HEK293T (cell line): ENCODE measurements around the gene PDE10A.

Experiments
- ARNT ChIP-seq: fragments of 450-650 bp; IDR thresholded peaks from 2 replicates; pipeline ENCODE4 v1.6.1; 2017; ENCODE audit warnings: mild to moderate bottlenecking
- BHLHE40 ChIP-seq: fragments of 450-650 bp; IDR thresholded peaks from 2 replicates; pipeline ENCODE4 v1.6.1; 2016; ENCODE audit warnings: mild to moderate bottlenecking, moderate library complexity, borderline replicate concordance
- ELF4 ChIP-seq: fragments of 450-650 bp; IDR thresholded peaks from 2 replicates; pipeline ENCODE4 v1.6.1; 2017; ENCODE audit warnings: antibody characterized with exemption
- FOXK2 ChIP-seq: fragments of 450-650 bp; IDR thresholded peaks from 2 replicates; pipeline ENCODE4 v1.6.1; 2016; ENCODE audit warnings: mild to moderate bottlenecking
- HDGF ChIP-seq: fragments of 450-650 bp; IDR thresholded peaks from 2 replicates; pipeline ENCODE4 v1.6.1; 2017; ENCODE audit warnings: antibody characterized with exemption, borderline replicate concordance
- L3MBTL2 ChIP-seq: fragments of 450-650 bp; conservative IDR thresholded peaks from 2 replicates; pipeline ENCODE4 v1.6.1; 2016; ENCODE audit warnings: mild to moderate bottlenecking
- LEF1 ChIP-seq: fragments of 450-650 bp; IDR thresholded peaks from 2 replicates; pipeline ENCODE4 v1.6.1; 2017; ENCODE audit warnings: mild to moderate bottlenecking, borderline replicate concordance
- SP1 ChIP-seq: fragments of 450-650 bp; IDR thresholded peaks from 2 replicates; pipeline ENCODE4 v1.6.1; 2017
- TARDBP ChIP-seq: fragments of 450-650 bp; IDR thresholded peaks from 2 replicates; pipeline ENCODE4 v1.6.1; 2016
- TF ChIP-seq, protein P1 (sequence below): fragments of 450-650 bp; IDR thresholded peaks from 2 replicates; pipeline ENCODE4 v1.6.1; 2016

DNA sequence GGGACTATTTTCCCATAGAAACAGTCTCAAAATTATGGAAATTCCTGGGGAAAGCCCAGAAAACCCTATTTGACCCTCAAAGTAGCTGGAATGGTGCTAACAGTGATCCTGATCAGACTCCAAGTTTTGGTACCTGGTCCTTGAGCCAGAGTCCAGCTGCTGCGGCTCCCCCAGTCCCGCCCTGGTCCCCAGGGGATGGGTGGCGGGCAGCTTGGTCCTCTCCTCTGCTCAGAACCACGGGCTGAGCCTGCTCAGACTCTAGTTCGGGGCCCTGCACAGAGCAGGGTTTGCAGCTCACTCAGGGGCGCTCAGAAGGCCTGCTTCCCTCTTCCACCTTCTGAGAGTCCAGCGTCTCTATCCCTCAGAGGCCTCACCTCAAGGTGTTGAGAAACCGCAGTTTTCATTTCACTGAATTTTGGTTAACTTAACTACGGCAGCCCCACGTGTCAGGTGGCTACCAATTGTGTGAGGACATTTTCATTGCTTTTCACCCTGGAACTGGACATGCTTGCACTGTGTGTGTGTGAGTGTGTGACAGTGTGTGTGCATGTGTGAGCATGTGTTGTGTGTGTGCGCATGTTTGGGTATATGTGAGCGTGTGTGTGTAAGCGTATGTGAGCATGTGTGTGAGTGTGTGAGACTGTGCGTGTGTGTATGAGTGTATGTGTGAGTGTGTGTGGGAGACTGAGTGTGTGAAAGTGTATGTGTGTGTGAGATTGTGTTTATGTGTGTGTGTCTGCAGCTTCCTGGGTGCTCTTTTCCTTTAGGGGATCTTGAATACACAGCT is 44.2 kb upstream of the PDE10A start:
- TF ChIP-seq FOXK2 (no peak), SP1 (no peak), ELF4 (no peak), TARDBP (no peak), BHLHE40 (no peak), LEF1 (no peak), HDGF (no peak), ARNT (no peak), L3MBTL2 (no peak)
- TF ChIP-seq, protein P1, sequence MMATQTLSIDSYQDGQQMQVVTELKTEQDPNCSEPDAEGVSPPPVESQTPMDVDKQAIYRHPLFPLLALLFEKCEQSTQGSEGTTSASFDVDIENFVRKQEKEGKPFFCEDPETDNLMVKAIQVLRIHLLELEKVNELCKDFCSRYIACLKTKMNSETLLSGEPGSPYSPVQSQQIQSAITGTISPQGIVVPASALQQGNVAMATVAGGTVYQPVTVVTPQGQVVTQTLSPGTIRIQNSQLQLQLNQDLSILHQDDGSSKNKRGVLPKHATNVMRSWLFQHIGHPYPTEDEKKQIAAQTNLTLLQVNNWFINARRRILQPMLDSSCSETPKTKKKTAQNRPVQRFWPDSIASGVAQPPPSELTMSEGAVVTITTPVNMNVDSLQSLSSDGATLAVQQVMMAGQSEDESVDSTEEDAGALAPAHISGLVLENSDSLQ, result no peak
